SHP77 (cell line): ENCODE measurements around the gene SRP14.
"Not testable (repeated sequence)": the region's sequence is repeated elsewhere in the genome, so short reads cannot be mapped to it uniquely, and the experiment has no call there.

Experiments used
- DNase-seq, 2 experiments: peaks; one replicate each; lab custom pipeline; 2025; lab: John Stamatoyannopoulos, UW

Gene SRP14

GRCh38 chr15:40050788-40051470, 11.9 kb upstream of the SRP14 start:
- no peak for DNase-seq

GRCh38 chr15:40048926-40049475, 10.0 kb upstream of the SRP14 start:
- DNase-seq: no peak

GRCh38 chr15:40048211-40048792, 9.3 kb upstream of the SRP14 start:
- no peak for DNase-seq

GRCh38 chr15:40047415-40048210, 8.6 kb upstream of the SRP14 start:
- peak in 1 of 2 experiments; percentile 62 for DNase-seq

- peak in 1 of 2 experiments; percentile 40 for DNase-seq
Observed at GRCh38 chr15:40046721-40047414, 7.9 kb upstream of the SRP14 start.

- no peak for DNase-seq
Observed at GRCh38 chr15:40045572-40046217, 6.7 kb upstream of the SRP14 start.

- DNase-seq: peak; percentile 61 to 77
Observed at GRCh38 chr15:40044717-40045571, 6.0 kb upstream of the SRP14 start.

GRCh38 chr15:40043927-40044716, 5.1 kb upstream of the SRP14 start:
- no peak for DNase-seq

GRCh38 chr15:40042791-40043320, 3.9 kb upstream of the SRP14 start:
- no peak for DNase-seq

GRCh38 chr15:40040770-40041169, 1.8 kb upstream of the SRP14 start:
- DNase-seq: no peak

GRCh38 chr15:40040293-40040635, 1.3 kb upstream of the SRP14 start:
- DNase-seq: no peak

GRCh38 chr15:40038275-40038637, 725 bp downstream of the SRP14 start:
- DNase-seq: no peak

GRCh38 chr15:40037721-40038120, 1.3 kb downstream of the SRP14 start:
- no peak for DNase-seq

GRCh38 chr15:40035182-40035581, 3.8 kb downstream of the SRP14 start:
- DNase-seq: not testable (repeated sequence)

- DNase-seq: no peak
Observed at GRCh38 chr15:40034186-40034946, 4.6 kb downstream of the SRP14 start.

GRCh38 chr15:40032125-40032839, 6.7 kb downstream of the SRP14 start:
- no peak for DNase-seq

- no peak for DNase-seq
Observed at GRCh38 chr15:40031300-40031699, 7.7 kb downstream of the SRP14 start.
